Uterine smooth muscle cell (primary cell): ENCODE measurements around the gene EPN3. TPM values are rescaled to one million over a fixed set of nuclear protein-coding genes. Genes with fewer than 3 reads are reported as not detected.

ENCODE experiments used
- total RNA-seq: library from RNA; depleted of rRNA; stranded (reverse); fragments of >200 nt; gene quantifications from 2 replicates; pipeline ENCODE4 v1.2.3, GENCODE V29; 2014

The EPN3 gene
- total RNA-seq = under 0.01 TPM in 1 of 2 replicates, not detected in the other

DNA sequence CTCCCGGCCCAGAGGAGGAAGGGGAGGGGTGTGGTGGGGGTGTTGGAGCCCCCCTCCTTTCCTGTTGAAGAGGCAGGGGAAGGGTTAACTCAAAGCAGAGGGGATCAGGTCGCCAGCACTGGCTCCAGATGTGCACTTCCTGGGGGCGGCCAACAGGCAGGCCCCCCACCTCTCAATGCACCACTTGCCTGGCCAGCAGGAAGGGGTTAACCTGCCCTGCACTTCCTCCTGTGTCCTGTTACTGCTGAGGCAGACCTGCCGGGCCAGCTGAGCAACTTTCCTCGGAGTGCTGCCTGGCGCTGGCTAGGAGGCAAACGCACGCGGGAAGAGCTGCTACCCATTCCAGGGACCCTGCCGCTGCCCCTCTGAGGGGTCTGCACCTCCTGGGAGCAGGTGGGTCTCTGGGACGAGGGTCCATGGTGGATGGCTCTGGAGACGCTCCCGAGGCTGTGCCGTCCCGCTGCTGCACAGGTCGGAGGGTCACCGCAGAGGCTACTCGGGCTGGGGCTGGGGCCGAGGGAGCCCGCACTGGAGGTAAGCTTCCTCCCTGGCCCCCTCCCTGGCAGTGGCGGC is at the start of gene EPN3:
EPN3 (plus strand) TSS at position 284 of the 573 bp plus-strand sequence. CDS start 3,822 bp downstream, outside the sequence.

DNA sequence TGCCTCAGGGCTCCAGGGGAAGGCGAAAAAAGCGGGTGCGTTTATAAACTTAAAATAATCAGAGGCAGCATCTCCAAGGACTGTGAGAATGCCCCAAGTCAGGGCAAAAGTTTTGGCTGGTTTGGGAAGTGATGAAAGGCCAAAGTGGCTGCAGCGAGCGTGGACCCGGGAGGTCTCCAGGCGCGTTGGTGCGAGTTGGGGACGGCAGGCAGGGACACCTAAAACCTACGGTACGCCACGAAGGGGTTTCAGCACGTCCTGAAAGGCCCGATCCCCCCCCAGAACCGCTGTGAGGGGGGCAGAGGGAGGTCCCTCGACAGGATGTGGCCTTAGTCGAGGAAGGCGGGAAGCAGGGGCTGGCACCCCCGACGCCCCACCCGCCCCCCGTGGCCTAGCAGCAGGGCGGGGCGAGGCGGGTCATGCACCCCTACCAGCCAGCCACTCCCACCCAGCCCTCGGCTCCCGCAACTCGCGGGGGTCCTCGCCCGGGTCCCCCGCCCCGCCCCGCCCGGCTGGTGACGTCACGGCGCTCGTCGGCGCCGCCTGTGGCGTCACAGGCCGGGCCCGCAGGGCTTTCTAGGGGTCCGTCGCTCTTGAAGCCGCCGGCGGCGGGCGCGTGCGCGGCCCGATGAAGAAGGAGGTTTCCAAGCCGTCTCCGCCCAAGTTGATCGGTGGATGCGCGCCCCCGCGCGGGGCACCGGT is 24.5 kb upstream of the EPN3 start, which contains the start of gene MYCBPAP:
MYCBPAP (plus strand) TSS at position 569 of the 702 bp plus-strand sequence. CDS start 236 bp downstream, outside the sequence.

DNA sequence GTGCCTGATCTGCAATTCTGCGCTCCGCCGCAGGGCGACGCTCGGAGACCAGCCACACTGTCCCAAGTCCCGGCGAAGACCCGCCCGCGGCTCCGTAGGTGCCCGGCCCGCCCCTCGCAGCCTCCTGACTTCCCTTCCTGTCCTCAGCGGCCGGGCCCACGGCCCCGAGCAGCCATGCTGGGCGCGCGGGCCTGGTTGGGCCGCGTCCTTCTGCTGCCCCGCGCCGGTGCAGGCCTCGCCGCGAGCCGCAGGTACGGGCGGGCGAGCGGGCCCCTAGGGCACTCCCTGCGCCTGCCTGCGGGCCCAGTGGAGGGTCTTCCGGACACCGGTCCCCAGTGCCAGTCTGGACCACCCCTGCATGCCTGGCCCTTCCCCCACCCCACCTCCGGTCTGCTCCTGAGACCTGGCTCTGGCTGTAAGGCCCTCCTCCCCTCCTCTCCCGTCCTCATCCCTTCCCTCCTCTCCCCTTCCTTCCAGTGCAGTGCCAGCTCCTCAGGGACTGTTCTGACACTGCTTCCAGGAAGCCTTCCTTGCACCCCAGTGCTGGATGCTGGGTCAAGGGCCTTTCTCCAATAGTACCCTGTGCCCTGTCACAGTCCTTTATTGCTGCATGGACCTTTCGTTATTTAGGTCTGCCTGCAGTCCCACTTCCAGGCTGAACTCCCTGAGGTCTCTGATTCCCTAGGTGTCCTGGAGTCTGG is 14.7 kb downstream of the EPN3 start, which contains the start of gene SPATA20:
SPATA20 (plus strand) TSS at position 140 of the 701 bp plus-strand sequence; CDS start at position 175, 35 bp downstream.

DNA sequence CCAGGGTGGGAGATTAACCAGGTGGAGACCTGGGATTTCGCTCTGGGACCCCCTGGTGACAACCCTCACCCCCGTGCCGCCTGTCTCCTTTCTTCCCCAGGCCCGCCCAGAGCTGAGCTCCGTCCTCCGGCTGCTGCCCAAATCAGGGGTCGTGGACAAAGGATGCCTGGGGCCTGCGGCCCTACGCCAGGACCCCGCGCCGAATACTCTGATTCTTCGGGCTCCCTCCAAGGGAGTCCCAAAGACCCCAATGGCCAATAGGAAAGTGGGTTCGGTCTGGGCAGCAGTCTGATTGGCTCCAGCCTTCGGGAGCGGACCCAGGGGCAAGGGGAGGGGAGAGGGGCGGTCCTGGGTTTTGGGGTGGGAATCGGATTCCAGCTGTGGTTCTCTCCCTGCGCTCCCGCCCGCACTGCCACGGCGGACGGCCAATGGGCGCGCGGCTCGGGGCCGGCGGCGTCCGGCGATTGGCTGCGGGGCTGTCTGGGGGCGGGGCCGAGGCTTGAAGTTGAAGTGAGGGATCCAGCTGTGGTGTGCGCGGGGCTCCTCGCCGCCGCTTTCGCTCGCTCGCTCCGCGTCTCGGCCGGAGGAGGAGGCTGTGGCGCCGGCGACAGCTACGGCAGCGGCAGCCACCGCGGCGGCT is 27.8 kb downstream of the EPN3 start, which contains the start of gene CACNA1G:
CACNA1G (plus strand) TSS at position 531 of the 640 bp plus-strand sequence. CDS start 745 bp downstream, outside the sequence.

Other genes with a start within 250 kb of the EPN3 start
- 65.7 and 75.5 TPM in 2 replicates for gene XYLT2, start 186.6 kb upstream of the EPN3 start, total RNA-seq
- gene MRPL27, start 159.6 kb upstream of the EPN3 start, total RNA-seq = 53.7 and 103 TPM in 2 replicates
- 3.9 and 18.0 TPM in 2 replicates for gene EME1, start 159.5 kb upstream of the EPN3 start, total RNA-seq
- gene LRRC59, start 135.2 kb upstream of the EPN3 start, total RNA-seq = 169 and 297 TPM in 2 replicates
- 15.5 and 36.6 TPM in 2 replicates for gene ACSF2, start 106.5 kb upstream of the EPN3 start, total RNA-seq
- gene CHAD, start 63.9 kb upstream of the EPN3 start, total RNA-seq = not detected in 2 replicates
- gene RSAD1, start 53.9 kb upstream of the EPN3 start, total RNA-seq = 29.4 and 31.2 TPM in 2 replicates
- 1.7 and 2.0 TPM in 2 replicates for gene MYCBPAP, start 24.3 kb upstream of the EPN3 start, total RNA-seq
- 65.1 and 85.6 TPM in 2 replicates for gene SPATA20, start 14.4 kb downstream of the EPN3 start, total RNA-seq
- gene CACNA1G, start 28.0 kb downstream of the EPN3 start, total RNA-seq = 0.11 and 0.12 TPM in 2 replicates
- gene ABCC3, start 102.1 kb downstream of the EPN3 start, total RNA-seq = 2.2 and 8.7 TPM in 2 replicates
- gene ANKRD40, start 175.2 kb downstream of the EPN3 start, total RNA-seq = 31.0 and 38.3 TPM in 2 replicates
- gene LUC7L3, start 186.9 kb downstream of the EPN3 start, total RNA-seq = 30.9 and 34.9 TPM in 2 replicates
- not detected in 2 replicates for gene ANKRD40CL, start 234.8 kb downstream of the EPN3 start, total RNA-seq